ENCODE data around the gene MCHR1.

DNA sequence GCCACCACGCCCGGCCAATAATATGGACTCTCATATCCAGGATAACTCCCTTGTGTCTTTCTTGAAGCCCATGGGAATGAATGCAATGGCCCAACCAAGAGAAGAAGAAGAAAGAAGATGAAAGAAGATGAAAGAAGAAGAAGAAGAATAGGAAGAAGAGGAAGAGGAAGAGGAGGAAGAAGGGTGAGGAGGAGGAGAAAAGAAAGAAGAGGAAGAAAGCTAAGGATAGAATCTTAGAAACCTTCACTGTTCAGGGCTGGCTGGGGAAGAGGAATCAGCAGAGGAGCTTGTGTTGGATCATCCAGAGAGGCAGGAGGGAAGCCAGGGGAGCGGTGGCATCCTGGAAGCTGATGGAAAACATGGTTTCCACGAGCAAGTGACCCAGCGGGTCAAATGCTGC is 28.9 kb downstream of the MCHR1 start:
- TF ChIP-seq, protein P1, sequence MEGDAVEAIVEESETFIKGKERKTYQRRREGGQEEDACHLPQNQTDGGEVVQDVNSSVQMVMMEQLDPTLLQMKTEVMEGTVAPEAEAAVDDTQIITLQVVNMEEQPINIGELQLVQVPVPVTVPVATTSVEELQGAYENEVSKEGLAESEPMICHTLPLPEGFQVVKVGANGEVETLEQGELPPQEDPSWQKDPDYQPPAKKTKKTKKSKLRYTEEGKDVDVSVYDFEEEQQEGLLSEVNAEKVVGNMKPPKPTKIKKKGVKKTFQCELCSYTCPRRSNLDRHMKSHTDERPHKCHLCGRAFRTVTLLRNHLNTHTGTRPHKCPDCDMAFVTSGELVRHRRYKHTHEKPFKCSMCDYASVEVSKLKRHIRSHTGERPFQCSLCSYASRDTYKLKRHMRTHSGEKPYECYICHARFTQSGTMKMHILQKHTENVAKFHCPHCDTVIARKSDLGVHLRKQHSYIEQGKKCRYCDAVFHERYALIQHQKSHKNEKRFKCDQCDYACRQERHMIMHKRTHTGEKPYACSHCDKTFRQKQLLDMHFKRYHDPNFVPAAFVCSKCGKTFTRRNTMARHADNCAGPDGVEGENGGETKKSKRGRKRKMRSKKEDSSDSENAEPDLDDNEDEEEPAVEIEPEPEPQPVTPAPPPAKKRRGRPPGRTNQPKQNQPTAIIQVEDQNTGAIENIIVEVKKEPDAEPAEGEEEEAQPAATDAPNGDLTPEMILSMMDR (IDR thresholded peaks at IDR 0.05; ENCODE audit: low read depth, low read length, missing input control): no peak
- TF ChIP-seq TAF1 (conservative IDR thresholded peaks at IDR 0.05) (no peak), SP1 (IDR thresholded peaks at IDR 0.05) (no peak), YY1 (IDR thresholded peaks at IDR 0.05) (no peak), JUND (IDR thresholded peaks at IDR 0.05) (no peak), REST (IDR thresholded peaks at IDR 0.05) (no peak), GABPA (IDR thresholded peaks at IDR 0.05 in 1 of 2, conservative IDR thresholded peaks at IDR 0.05 in 1 of 2) (no peak), EGR1 (IDR thresholded peaks at IDR 0.05; ENCODE audit: low read depth in 2 of 2) (no peak), RAD21 (IDR thresholded peaks at IDR 0.05) (no peak), MAX (IDR thresholded peaks at IDR 0.05) (no peak)
- TF ChIP-seq, protein P2, sequence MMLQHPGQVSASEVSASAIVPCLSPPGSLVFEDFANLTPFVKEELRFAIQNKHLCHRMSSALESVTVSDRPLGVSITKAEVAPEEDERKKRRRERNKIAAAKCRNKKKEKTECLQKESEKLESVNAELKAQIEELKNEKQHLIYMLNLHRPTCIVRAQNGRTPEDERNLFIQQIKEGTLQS (IDR thresholded peaks at IDR 0.05): no peak
- TF ChIP-seq, protein P3, sequence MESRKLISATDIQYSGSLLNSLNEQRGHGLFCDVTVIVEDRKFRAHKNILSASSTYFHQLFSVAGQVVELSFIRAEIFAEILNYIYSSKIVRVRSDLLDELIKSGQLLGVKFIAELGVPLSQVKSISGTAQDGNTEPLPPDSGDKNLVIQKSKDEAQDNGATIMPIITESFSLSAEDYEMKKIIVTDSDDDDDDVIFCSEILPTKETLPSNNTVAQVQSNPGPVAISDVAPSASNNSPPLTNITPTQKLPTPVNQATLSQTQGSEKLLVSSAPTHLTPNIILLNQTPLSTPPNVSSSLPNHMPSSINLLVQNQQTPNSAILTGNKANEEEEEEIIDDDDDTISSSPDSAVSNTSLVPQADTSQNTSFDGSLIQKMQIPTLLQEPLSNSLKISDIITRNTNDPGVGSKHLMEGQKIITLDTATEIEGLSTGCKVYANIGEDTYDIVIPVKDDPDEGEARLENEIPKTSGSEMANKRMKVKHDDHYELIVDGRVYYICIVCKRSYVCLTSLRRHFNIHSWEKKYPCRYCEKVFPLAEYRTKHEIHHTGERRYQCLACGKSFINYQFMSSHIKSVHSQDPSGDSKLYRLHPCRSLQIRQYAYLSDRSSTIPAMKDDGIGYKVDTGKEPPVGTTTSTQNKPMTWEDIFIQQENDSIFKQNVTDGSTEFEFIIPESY (IDR thresholded peaks at IDR 0.05): no peak
